ENCODE measurements around the gene FLNB.
A peak's percentile ranks its signal among the peaks of the same experiment; 100 is the strongest.
"Not testable (repeated sequence)": the region's sequence is repeated elsewhere in the genome, so short reads cannot be mapped to it uniquely, and the experiment has no call there.

The FLNB gene

GRCh38 chr3:58054652-58055051 is 46.4 kb downstream of the FLNB start:
- DNase-seq (ENCODE audit: low read depth), result no peak
- no peak overlapping the region for H3K4me3 ChIP-seq (ENCODE audit: low read depth, low read length)
- no peak for TF ChIP-seq CTCF (conservative IDR thresholded peaks at IDR 0.05; ENCODE audit: low read depth, low read length)

GRCh38 chr3:58055314-58055713 is 47.1 kb downstream of the FLNB start:
- no peak for TF ChIP-seq CTCF (conservative IDR thresholded peaks at IDR 0.05; ENCODE audit: low read depth, low read length)
- DNase-seq (ENCODE audit: low read depth), result no peak
- no peak overlapping the region for H3K4me3 ChIP-seq (ENCODE audit: low read depth, low read length)

GRCh38 chr3:58055891-58056290 is 47.7 kb downstream of the FLNB start:
- H3K4me3 ChIP-seq (ENCODE audit: low read depth, low read length); DNase-seq (ENCODE audit: low read depth): not testable (repeated sequence)

- no peak overlapping the region for H3K4me3 ChIP-seq (ENCODE audit: low read depth, low read length)
- DNase-seq (ENCODE audit: low read depth), result peak; percentile 40
- TF ChIP-seq CTCF (conservative IDR thresholded peaks at IDR 0.05; ENCODE audit: low read depth, low read length), result no peak
Measured at GRCh38 chr3:58058361-58059263, 50.4 kb downstream of the FLNB start.

- peak; percentile 85 for DNase-seq (ENCODE audit: low read depth)
- no peak overlapping the region for H3K4me3 ChIP-seq (ENCODE audit: low read depth, low read length)
- no peak for TF ChIP-seq CTCF (conservative IDR thresholded peaks at IDR 0.05; ENCODE audit: low read depth, low read length)
Measured at GRCh38 chr3:58059349-58060321, 51.4 kb downstream of the FLNB start.

- no peak for TF ChIP-seq CTCF (conservative IDR thresholded peaks at IDR 0.05; ENCODE audit: low read depth, low read length)
- H3K4me3 ChIP-seq (ENCODE audit: low read depth, low read length), result no peak overlapping the region
- DNase-seq (ENCODE audit: low read depth), result no peak
Measured at GRCh38 chr3:58062472-58062871, 54.2 kb downstream of the FLNB start.

Measured in choroid plexus epithelial cell (primary cell).